Fibroblast of pulmonary artery (primary cell): ENCODE measurements around the gene YIPF3.
"Not testable (repeated sequence)": the region's sequence is repeated elsewhere in the genome, so short reads cannot be mapped to it uniquely, and the experiment has no call there.

ENCODE experiments used
- DNase-seq: peaks from one replicate; pipeline ENCODE4 v3.0.0-alpha.2; 2010; ENCODE audit warnings: low read depth
- H3K4me3 ChIP-seq: replicated peaks from 2 replicates; pipeline ENCODE4 v1.5.1; 2011; ENCODE audit warnings: low read depth, mild to moderate bottlenecking, control low read depth, low read length, moderate library complexity
- CTCF ChIP-seq: IDR thresholded peaks from 2 replicates; pipeline ENCODE4 v1.5.1; 2011; ENCODE audit warnings: mild to moderate bottlenecking, control low read depth, low read length, inconsistent platforms; ENCODE audit errors: missing control alignments

Gene YIPF3

GRCh38 chr6:43503443-43503842, 13.3 kb downstream of the YIPF3 start:
- no peak for TF ChIP-seq CTCF
- H3K4me3 ChIP-seq = no peak overlapping the region
- DNase-seq = no peak

DNA sequence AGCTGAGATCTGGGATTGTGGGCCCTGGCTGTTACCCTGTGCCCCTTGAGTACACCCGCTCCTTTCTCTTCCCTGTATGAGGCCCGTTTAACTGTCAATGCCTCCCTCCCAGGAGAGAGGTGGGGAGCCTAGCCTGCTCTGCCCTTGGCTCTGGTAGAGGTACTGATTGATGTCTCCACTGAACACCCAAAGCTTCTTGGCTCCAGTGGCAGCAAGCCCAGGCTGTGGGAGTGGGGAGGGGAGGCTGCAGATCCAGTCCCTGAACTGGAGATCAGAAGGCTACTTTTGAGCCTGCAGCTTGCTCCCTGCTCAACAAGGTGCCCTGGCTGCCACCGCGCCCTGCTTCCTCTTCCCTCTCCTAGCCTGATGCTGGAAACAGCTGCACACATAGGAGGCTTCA, 14.1 kb downstream of the YIPF3 start:
- TF ChIP-seq CTCF = no peak
- DNase-seq = no peak
- H3K4me3 ChIP-seq = no peak overlapping the region

DNA sequence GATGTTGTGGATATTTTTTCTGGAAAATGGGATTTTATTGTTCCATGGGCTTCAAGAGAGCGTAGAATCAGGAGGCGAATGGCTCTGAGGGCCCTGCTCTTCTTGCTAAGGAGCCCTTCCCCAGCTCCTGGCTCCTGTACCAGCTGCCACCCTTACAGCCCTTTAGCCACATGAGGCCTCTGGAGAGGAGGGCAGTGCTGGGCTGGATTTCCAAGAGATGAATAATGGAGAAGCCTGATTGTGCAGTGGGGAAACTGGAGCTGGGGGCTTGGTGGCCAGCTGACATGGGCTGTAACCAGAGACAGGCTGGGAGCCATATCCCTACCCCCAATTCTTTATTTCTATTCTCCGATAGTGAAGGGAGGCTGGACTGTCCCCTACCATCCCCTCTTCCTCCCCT, 15.8 kb downstream of the YIPF3 start:
- no peak for DNase-seq
- no peak overlapping the region for H3K4me3 ChIP-seq
- TF ChIP-seq CTCF = no peak

DNA sequence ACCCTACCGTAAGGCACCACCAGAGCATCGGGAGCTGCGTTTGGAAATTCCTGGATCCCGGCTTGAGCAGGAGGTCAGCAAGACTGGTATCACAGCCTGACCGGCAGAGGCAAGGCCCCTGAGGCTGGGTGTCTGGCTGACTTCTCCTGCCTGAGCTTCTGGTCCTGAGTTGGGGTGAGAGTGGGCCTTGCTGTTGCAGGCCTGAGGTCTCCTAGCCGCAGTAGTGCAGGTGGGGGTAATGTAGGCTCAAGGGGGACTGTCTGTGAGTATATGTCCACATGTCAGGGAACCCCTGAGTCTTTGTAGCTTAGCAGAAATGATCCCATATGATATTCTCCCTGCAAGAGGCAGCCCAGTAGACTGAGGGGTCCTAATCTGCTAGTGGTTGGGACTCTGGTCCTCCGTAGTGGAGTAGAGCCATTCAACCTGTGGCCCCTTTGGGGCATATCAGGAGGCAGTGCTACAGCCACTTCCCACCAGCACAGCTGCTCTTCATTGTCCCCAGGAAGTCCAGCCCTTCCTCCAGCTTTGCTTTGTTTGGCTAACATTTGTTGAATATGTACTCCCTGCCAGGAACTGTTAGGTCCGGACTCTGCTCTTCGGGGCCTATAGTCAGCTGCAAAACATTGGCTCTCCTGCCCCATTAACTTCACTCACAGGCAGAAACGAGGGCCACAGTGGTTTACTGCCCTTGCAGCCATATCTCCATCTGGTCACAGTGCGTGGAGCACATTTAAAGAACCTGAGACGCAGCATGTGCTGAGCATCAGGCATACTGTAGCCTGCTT, 17.5 kb downstream of the YIPF3 start:
- TF ChIP-seq CTCF = no peak
- H3K4me3 ChIP-seq = no peak overlapping the region

DNA sequence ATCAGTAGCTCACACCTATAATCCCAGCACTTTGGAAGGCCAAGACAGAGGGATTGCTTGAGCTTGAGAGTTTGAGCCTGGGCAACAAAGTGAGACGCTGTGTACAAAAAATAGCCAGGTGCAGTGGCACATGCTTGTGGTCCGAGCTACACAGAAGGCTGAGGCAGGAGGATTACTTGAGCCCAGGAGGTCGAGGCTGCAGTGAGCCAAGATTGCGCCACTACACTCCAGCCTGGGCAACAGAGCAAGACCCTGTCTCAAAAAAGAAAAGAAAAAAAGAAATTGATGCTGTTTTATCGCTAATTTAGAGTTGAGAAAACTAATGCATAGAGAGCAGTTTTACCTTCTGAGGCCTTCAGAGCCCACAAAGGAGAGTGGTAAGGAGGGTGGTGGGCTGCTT, 18.4 kb downstream of the YIPF3 start:
- not testable (repeated sequence) for H3K4me3 ChIP-seq, DNase-seq

More for the DNA sequence above, 17.5 kb downstream of the YIPF3 start:
- DNase-seq = no peak

DNA sequence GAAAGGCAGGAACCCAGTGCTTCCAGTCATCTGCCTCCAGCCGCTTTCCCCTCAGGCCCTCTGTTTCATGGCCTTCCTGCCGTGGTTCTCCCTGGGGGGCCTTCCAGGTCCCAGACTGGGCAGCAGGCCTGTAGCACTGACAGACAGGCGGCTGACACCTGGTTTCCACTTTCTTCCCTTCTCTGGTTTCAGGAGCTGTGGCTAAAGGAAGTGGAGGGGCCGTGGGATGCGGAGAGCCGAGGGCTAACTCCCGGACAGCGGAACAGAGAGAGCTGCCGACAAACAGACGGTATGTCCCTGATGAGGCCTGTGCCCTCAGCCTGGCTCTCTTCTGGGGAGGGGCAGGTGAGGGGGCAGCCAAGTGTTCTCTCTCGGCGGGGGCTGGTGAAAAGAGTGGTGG, 19.0 kb downstream of the YIPF3 start:
- DNase-seq = no peak
- H3K4me3 ChIP-seq = no peak overlapping the region
- TF ChIP-seq CTCF = no peak

DNA sequence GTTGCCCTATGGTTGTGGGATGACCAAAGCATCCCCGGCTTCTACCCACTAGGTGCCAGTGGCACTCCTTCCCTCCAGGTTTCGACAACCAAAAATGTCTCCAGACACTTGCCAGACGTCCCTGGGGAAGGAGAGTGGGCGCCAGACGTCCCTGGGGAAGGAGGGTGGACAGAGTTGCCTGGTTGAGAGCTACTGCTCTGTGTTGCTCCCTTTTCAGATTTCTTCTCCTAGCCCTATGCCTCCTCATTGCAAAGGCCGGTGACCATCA, 19.7 kb downstream of the YIPF3 start:
- no peak for DNase-seq
- H3K4me3 ChIP-seq = no peak overlapping the region
- TF ChIP-seq CTCF = no peak
